GM18861 (cell line): ENCODE data around the gene KIF11.
A peak's percentile ranks its signal among the peaks of the same experiment; 100 is the strongest.

Experiments used
- ATAC-seq: cut with Tn5 transposase; IDR thresholded peaks from one replicate; pipeline ENCODE4 v1.9.1; 2021; ENCODE audit not compliant: unreplicated experiment

Gene KIF11

GRCh38 chr10:92667078-92667477 lies 74.1 kb downstream of the KIF11 start:
- no peak for ATAC-seq

GRCh38 chr10:92677708-92678107 lies 84.8 kb downstream of the KIF11 start:
- no peak for ATAC-seq

GRCh38 chr10:92678206-92678605 lies 85.3 kb downstream of the KIF11 start:
- ATAC-seq, result no peak

GRCh38 chr10:92681306-92681834 lies 88.4 kb downstream of the KIF11 start:
- ATAC-seq, result no peak

GRCh38 chr10:92688573-92688926 lies 95.6 kb downstream of the KIF11 start:
- ATAC-seq, result no peak

- ATAC-seq, result peak; percentile 19
Observed at GRCh38 chr10:92688927-92689662, 96.2 kb downstream of the KIF11 start.

- peak; percentile 39 for ATAC-seq
Observed at GRCh38 chr10:92689663-92690210, 96.8 kb downstream of the KIF11 start, which contains the start of gene HHEX. HHEX (plus strand) TSS chr10:92689955; CDS start chr10:92689987, 32 bp downstream.

GRCh38 chr10:92690211-92690914 lies 97.4 kb downstream of the KIF11 start:
- peak; percentile 24 for ATAC-seq

- no peak for ATAC-seq
Observed at GRCh38 chr10:92690915-92691590, 98.1 kb downstream of the KIF11 start.

GRCh38 chr10:92691591-92692079 lies 98.7 kb downstream of the KIF11 start:
- ATAC-seq, result no peak

GRCh38 chr10:92692080-92692671 lies 99.2 kb downstream of the KIF11 start:
- no peak for ATAC-seq

- ATAC-seq, result no peak
Observed at GRCh38 chr10:92692697-92693533, 100.0 kb downstream of the KIF11 start.

- ATAC-seq, result no peak
Observed at GRCh38 chr10:92693534-92693893, 100.6 kb downstream of the KIF11 start.

GRCh38 chr10:92695679-92696605 lies 103.0 kb downstream of the KIF11 start:
- ATAC-seq, result no peak

GRCh38 chr10:92696606-92697383 lies 103.9 kb downstream of the KIF11 start:
- ATAC-seq, result no peak

GRCh38 chr10:92697663-92698511 lies 105.0 kb downstream of the KIF11 start:
- ATAC-seq, result no peak

GRCh38 chr10:92699193-92699517 lies 106.2 kb downstream of the KIF11 start:
- no peak for ATAC-seq
